GM04504 (cell line): ENCODE data around the gene CLASRP.

ENCODE experiments used
- DNase-seq: peaks from one replicate; pipeline ENCODE4 v3.0.0-alpha.2; 2012; ENCODE audit warnings: low read depth

The CLASRP gene

DNA sequence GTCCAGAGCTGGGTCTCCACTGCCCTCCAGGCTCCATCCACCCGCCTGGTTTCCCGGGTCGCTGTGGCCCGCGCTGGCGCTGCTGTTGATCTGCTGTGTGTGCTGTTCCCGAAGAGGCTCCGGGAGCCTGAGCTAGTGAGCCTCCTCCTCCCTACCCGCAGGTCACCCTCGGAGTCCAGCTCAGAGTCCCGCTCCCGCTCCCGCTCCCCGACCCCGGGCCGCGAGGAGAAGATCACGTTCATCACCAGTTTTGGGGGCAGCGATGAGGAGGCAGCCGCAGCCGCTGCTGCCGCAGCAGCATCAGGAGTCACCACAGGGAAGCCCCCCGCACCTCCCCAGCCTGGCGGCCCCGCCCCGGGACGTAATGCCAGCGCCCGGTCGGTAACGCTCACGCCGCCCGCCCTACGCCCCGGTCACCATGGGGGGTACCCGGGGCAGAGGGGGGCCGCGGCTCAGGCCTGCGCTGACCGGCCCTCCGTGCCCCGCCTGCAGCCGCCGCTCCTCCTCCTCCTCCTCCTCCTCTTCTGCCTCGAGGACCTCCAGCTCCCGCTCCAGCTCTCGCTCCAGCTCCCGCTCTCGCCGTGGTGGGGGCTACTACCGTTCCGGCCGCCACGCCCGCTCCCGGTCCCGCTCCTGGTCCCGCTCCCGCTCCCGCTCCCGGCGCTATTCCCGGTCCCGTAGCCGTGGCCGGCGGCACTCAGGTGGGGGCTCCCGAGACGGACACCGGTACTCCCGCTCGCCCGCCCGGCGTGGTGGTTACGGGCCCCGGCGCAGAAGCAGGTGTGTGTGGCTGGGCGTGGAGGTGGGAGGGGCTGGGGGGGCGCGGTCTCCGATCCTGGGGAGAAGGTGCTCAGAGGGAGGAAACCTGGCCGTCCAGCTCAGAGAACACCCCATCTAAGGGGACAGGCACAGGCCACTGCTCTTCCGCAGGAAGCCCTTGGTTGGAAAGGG is 25.3 kb downstream of the CLASRP start:
- no peak for DNase-seq

DNA sequence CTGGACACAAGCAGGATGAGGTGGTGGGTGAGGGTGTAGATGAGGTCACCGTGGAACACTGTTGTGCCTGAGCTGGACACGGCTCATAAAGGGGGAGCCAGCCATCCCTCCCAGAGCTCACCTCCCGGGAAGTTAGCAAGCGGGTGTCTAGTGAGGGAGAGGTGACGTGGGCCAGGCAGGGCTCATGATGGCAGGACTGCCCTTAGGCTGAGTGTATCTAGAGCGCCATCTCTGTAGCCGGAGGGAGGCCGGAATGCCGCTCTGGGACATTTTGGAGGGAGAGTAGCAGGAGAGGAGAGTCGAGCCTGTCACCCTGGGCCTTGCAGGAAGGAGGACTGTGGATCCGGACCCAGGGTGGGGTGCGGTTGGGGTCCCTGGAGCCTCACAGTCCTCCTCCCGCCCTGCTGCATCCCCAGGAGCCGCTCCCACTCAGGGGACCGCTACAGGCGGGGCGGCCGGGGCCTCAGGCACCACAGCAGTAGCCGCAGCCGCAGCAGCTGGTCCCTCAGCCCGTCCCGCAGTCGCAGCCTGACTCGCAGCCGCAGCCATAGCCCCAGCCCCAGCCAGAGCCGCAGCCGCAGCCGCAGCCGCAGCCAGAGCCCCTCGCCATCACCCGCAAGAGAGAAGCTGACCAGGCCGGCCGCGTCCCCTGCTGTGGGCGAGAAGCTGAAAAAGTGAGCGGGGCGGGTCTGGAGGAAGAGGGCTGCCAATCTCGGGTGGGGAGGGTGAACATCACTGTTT is 28.2 kb downstream of the CLASRP start:
- no peak for DNase-seq

DNA sequence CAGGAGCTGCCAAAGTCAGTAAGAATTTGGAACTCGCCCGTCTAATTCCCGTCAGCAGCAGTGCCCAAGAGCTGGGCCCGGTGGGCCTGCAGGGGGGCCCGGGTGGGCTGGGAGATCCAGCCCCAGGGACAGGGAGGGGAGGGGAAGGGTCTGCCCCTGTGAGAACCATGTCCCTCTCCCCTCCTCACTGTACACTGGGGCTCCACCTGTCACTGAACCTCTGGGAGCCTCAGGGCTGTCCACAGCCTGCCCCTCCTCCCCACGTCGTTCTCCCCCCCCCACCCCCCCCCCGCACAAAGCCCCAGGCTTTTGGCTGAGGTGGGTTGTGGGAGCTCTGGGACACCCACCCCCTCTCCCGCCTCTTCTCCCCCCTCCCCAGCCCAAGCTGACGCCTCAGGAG is 29.2 kb downstream of the CLASRP start:
- no peak for DNase-seq

DNA sequence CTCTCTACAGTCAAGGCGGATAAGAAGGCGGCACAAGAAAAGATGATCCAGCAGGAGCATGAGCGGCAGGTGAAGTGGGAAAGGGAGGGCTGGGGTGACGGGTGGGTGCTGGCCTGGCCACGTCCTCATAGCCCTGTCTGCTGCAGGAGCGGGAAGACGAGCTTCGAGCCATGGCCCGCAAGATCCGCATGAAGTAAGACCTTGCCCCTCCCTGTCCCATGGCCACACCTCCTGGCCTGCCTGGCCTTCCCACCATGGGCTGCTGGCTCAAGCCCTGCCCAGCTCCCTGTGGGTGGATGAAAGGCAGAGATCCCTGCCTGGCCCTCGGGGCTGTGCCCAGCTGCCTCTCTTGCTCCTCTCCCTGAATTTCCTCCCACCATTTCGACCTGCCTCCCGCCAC is 30.2 kb downstream of the CLASRP start:
- no peak for DNase-seq

DNA sequence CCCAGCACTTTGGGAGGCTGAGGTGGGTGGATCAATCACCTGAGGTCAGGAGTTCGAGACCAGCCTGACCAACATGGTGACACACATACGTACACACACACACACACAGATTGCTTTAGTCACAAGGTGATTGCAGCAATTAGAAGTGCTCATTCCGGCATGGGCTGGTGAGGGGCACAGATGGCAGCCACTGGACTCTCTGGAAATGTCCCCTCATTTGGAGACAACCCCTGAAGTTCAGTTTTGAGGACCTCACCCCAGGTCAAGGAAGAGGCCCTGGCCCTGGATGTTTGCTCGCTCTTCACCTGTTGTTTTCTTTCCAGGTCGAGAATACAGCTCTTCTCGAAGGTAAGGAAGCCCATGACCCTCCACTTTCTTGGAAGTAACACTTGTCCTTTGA is 31.4 kb downstream of the CLASRP start:
- no peak for DNase-seq

DNA sequence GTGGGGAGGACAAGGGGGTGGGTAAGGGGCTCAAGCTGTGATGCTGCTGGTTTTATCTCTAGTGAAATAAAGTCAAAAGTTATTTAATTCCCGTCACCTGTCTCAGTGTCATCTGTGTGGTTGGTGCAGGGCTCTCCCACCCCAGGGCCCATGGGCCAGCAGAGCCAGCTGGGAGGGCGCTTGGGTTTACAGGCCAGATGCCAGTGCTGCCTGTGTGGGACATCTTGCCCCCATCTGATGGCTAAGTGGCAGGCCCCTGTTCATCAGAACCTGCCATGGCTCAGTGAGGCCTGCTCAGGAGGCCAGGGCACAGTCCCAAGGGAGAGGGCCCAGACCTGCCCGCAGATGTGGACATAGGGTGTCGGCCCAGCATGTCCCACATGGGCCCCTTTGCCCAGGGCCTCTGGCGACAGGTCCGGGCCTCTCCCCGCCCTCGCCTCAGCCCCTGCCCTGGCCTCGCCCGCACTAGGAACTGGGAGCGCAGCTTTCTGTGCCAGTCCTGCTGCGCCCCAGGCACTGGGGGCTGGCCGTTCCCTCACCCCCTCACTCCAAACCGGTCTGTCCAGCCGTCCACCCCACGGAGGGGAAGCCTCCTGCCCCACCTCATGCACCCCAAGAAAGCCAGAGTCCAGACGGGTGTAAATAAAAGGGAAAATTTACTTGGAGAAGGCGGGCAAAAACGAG is 32.2 kb downstream of the CLASRP start:
- no peak for DNase-seq

DNA sequence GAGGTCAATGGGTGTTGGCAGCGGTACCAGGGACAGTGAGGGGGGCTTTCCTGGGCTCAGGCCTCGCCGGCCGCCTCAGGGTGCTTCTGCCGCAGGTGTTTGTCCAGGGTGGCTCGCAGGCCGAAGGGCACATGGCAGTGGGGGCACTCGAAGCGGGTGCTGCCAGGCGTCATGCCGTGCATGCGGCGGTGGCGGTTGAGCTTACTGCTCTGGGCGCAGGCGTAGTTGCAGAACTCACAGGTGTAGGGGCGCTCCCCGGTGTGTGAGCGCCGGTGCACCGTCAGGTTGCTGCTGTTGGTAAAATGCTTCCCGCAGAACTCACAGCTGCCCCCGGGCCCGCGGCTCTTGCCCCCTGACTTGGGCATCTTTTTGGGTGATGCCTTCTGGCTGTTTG is 32.7 kb downstream of the CLASRP start:
- DNase-seq: no peak

DNA sequence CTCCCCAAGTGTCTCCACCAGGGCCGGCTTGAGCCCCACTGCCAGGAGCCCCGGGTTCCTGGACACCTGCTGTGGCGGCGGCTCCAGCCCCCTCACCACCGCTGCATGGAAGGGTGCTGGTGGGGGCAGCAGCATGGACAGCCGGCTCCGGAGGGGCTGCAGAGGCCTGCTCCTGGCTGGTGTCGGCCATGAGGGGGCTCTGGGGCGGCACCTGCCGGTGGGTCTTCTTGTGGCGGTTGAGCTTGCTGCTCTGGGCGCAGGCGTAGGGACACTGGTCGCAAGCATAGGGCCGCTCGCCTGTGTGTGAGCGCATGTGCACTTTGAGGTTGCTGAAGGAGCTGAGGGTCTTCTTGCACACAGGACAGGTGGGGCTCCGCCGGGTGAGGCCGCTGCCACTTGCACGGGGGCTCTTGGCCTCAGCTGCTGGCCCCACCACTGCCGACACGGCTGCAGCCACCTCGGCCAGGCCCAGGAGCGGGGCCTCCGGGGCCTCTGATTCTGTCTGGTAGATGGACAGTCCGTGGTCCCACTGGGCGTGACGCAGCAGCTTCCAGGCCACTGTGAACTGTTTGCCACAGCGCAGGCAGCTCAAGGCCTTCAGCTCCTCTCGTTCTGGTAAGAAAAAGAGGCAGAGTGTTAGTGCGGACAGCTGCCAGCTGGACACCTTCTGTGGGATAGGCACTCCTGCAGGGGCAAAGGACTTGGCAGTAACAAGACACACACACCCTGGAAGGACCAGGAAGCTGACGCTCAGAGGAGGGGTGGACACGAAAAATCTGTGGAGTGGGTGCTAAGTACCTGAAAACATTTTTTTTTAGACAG is 33.3 kb downstream of the CLASRP start:
- no peak for DNase-seq

DNA sequence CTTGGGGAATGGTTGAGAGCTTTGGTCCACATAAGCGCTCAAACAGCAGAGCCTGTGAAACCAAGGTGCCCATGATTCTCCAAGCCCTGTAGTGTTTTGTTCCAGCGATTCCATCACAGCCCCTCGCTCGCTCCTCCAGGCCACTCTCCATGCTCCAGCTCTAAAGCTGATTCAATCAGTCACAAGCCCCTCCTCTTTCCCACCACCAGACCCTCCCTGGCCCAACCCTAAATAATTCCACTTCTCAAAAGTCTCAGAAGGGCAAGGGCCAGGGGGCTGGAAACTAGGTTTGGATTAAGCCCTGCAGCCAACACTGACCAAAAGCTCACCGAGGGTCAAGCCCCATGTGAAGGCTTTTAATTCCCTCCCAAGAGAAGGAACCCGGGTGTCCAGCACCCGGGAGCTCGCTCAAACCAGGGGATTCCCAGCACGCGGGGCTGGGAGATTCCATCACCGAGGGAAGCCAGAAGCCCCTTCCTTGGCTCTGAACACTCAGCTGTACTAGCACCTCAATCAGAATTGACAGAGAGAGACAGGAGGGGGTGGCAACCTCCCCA is 36.0 kb downstream of the CLASRP start:
- DNase-seq: no peak

DNA sequence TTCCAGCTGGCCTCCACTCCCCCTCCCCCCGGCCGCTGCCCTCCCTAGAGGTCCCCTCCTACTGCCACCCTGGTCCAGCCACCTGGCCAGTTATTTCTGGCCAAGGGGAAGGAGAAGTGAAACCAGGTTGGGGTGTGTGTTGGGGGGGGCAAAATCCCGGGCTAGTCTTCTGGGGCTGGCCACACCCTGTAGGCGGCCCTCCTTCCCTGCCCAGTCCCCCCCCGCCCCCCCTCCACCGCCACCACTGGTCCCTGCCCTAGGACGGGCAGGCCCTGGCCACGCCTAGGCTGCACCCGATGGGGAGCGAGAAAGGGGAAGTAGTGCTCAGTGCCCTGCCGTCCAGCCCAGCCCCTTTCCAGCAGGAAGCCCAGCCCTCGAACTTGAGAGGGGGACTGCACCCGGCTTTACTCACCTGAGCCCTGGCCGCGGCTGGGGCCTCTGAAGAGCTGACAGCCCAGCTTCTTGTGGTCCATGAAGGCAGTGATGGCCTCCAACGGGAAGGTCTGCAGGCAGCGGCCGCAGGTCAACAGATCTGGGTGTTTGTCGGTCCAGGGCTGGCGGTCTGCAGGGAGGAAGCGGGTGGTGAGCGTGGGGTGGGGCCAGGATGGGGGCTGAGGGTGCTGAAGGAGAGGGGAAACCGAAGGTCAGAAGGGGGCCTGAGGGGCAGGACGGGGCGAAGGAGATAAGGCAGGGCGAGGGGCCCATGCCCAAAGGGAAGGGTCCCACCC is 36.6 kb downstream of the CLASRP start:
- no peak for DNase-seq

DNA sequence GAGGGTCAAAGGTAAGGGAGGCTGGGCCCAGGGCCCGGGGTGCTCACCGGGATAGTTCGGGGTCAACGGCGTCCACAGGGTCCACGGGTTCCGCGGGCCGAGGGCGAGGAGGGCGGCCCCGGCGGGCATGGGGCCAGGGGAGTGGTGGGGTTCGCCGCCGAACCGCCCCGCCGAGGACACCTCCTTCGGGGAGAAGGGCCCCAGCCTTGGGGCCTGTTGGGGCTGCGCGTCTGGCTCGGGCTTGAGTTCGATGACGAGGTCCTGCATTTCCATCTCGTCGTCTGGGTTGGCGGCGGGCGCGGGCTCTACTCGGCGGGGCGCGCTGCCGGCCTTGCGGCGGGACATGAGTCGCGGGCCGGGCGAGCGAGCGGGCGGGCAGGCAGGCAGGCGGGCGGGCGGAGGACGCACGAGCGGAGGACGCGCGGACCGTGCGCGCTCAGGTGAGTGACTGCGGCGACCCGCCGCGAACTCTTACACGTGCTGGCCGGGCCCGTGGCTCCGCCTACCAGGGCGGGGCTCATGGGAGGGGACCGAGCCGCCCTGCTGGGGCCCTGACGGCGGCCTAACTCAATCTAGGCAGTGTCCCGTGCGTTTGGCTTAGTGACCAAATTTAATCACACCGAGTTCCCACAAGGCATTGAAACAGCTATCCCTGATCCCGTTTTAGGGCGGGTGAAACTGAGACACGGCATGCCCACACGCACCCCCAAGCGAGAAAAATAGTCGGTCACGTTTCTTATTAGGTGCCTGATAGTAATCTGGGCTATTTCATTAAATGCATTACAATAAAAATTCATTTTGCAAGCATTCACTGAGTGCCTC is 37.4 kb downstream of the CLASRP start, which contains the start of gene ZNF296:
Gene ZNF296, minus strand, starts transcription at position 450 of the 822 bp plus-strand sequence. Its CDS starts 105 bp downstream, at position 345.
- DNase-seq: no peak

DNA sequence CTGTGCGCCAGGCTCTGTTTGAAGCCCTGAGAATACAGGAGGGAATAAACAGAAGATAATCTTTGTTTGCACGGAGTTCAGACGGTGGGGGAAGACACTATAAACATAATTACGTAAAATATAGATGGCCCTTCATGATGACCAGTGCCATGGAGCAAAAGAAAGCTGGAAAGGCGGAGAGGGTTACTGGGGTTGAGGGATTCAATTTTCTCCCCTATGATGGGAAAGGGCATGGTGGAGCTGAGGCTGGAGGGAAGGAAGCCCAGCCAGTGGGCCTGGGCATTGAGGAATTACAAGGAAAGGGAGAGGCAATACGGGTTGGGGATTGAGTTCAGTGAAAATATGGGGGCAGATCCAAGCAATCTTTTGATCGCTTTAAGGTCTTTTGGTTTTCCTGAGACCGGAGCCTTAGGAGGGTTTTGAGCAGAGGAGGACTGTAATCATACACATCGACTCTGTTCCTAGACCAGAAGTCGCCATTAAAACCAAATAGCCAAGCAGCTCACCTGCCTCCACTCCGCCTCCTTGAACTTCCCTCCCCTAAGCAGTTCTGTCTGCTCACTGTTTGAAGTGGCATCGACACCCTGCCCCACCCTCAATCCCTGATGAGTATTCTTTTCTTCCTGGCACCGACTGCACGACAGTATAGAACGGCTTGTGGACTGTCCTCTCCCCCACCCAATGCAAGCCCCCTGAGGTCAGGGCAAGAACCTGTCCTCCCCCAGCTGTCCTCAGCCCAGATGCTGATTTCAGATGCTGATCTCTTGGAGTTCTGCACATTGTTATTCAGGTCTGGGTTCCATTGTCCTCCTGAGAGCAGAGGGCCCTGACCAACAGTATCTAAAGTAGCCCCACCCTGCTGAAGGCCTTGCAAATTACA is 38.2 kb downstream of the CLASRP start:
- no peak for DNase-seq

DNA sequence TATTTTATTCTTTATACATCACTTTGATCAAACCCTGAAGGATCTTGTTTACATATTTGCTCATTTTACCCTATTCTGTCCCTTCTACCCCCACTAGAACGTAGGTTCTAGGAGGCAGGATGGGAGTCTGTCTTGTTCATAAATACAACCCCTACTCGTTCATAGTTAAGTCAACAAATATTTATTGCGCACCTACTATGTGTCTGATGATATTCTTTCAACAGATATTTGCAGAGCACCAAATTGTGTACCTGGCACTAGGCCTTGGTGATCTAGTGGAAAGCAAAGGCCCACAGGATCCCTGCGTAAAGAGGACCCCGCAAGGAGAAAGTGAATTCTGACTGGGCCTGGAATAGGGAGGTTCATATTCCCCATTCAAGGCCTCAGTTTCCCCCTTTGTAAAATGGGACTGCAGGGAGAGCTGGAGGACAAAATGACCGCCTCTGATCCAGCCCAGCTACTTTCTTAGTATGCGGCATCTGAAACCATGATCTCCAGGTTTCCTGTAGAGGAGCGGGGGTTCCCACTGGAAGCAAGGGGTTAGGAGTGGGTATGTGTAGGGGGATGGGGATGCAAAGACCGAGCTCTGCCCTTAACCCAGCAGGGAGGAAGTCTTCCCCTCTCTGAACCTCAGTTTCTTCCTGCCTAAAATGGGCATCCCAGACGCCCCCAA is 39.7 kb downstream of the CLASRP start:
- no peak for DNase-seq

DNA sequence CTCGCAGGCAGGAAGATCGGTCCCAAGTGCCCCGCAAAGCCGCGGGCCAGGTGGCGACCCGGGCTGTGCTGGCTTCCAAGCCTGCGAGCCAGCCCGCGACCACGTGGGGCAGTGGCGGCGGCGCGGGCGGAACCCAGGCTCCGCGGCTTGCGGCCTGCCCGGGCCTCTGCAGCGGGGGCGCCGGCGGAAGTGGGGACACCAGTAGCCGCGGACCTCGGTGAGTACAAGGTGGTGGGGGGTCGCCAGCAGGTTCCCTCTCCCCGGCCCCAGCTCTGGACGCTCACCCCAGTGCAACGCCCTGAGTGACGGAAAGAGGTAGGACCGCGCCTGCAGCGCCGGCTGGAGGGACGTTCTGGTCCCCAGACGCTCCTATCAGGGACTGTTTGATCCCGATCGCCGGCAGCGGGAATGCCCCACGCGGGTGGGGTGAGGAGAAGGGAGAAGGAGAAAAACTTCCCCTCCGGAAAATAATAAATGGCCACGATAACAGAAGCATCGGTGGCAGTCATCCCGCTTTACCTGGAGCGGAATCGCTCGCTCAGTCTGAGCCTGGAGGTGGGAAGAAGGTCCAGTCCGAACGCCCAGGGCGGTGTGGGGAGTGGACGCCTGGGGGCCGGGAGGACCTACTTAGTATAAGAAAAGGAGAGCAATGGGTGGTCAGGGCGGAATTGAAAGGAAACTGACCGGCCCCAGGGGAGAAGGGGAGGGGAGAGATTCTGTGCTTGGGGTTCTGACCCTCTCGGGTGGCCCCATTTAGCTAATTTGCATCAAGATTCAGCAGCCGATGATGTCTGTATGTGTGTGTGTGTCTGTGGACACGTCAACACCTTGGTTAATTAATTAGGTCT is 40.4 kb downstream of the CLASRP start, which contains the start of gene GEMIN7:
Gene GEMIN7, plus strand, starts transcription at position 198 of the 848 bp plus-strand sequence. CDS start 10,855 bp downstream, outside the sequence.
- DNase-seq: no peak

DNA sequence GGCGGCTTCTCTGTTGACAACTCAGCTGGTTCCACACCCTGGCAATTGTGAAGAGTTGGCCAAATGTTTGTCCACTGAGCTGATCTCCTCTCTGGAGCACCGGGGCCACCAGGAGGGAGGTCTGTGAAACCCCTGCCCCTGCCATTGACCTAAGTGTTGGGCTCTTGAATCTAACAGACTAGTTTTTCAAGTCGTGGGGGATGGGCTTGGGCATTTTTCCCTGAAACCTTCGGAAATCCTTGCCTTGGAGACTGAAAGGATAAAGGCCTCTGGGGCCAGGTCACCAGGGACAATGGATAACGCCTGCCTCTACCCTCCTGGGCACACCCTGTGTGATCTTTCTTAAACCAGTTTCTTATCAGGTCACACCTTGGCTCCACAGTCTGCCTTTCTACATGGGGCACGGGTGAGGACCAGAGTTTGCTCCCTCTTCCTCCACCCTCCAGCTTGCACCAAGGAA is 41.1 kb downstream of the CLASRP start:
- no peak for DNase-seq

DNA sequence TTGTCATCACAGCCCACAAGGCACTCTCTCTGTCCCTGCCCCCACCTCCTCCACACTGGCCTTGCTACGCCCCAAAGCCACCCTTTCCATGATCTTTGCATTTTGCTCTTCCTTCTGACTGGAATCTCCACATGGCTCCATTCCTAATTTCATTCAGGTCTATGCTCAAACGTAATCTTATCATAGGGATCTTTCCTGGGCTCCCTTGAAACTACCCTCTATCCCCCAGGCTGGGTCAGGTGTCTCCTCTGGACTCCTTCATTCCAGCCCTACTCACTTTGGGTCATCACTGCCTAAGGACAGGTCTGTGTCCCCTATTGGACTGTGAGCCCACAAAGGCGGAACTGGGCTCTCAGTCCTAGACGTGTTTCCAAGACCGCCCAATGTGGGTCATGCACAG is 43.3 kb downstream of the CLASRP start:
- DNase-seq: no peak

DNA sequence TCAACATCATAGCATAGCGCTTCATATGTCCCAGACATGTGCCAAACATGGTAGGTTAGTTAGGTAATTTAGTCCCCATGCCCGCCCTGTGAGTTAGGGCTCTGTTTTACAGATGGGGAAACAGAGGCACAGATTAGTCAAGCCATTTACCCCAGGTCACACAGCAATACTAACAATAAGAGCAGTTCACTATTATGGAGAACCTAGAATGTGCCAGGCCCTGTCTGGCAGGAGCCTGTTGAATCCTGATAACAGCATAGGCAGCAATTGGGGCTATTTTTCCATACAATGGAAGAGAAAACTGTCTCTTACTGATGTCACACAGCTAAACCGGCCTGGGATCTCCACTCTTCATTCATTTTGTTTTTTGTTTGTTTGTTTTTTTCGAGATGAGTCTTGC is 47.6 kb downstream of the CLASRP start:
- DNase-seq: no peak
